ENCODE measurements around the gene PDGFA.

DNA sequence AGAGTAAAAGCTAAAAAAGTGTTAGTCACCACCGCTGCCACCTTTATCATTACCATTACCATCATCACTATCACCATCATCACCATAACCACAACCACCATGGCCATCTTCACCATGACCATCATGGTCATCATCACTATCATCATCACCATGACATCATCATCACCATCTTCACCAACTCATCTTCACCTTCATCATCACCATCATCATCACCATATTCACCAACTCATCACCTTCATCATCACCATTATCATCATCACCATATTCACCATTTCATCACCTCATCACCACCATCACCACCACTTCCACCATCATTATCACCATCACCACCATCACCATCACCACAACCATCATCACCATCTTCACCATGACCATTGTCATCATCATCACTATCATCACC lies 46.5 kb upstream of the PDGFA start:
- TF ChIP-seq, protein P1, sequence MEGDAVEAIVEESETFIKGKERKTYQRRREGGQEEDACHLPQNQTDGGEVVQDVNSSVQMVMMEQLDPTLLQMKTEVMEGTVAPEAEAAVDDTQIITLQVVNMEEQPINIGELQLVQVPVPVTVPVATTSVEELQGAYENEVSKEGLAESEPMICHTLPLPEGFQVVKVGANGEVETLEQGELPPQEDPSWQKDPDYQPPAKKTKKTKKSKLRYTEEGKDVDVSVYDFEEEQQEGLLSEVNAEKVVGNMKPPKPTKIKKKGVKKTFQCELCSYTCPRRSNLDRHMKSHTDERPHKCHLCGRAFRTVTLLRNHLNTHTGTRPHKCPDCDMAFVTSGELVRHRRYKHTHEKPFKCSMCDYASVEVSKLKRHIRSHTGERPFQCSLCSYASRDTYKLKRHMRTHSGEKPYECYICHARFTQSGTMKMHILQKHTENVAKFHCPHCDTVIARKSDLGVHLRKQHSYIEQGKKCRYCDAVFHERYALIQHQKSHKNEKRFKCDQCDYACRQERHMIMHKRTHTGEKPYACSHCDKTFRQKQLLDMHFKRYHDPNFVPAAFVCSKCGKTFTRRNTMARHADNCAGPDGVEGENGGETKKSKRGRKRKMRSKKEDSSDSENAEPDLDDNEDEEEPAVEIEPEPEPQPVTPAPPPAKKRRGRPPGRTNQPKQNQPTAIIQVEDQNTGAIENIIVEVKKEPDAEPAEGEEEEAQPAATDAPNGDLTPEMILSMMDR (conservative IDR thresholded peaks at IDR 0.05; ENCODE audit: low read depth, low read length), result no peak
- no peak for TF ChIP-seq EZH2phosphoT487 (IDR thresholded peaks at IDR 0.05; ENCODE audit: borderline replicate concordance, low read length)

Measured in PC-3 (cell line).